Inflammatory macrophage treated with lipopolysaccharide for 4 hours (primary cell): ENCODE data around the gene PLCB3.
"Not testable (repeated sequence)": the region's sequence is repeated elsewhere in the genome, so short reads cannot be mapped to it uniquely, and the experiment has no call there.

Source experiments
- DNase-seq: peaks from one replicate; pipeline ENCODE4 v3.0.0-alpha.2; 2020

Gene PLCB3

GRCh38 chr11:64306563-64306875 is 55.2 kb downstream of the PLCB3 start:
- no peak for DNase-seq

DNA sequence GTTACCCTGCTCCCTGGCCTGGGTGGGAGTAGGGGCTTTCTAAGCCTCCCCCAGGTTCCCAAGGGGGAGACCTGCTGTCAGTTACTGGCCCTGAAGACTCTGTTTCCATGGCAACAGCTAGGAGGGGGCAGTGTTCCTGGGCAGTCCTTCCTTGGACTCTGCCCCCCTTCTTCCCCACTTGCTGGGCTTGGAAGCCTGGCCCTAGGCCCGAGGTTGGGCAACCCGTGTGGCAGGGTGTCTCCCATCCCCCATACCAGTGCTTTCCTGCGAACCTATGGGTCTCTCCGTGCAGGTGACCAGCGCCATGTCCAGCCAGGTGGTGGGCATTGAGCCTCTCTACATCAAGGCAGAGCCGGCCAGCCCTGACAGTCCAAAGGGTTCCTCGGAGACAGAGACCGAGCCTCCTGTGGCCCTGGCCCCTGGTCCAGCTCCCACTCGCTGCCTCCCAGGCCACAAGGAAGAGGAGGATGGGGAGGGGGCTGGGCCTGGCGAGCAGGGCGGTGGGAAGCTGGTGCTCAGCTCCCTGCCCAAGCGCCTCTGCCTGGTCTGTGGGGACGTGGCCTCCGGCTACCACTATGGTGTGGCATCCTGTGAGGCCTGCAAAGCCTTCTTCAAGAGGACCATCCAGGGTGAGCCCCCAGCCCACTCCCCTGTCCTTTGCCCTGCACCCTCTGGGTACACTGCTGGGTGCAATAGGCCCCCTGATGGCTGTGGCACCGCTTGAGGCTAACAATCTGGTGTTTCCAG is 55.7 kb downstream of the PLCB3 start:
- no peak for DNase-seq

GRCh38 chr11:64307795-64308194 is 56.5 kb downstream of the PLCB3 start:
- not testable (repeated sequence) for DNase-seq

GRCh38 chr11:64312947-64313346 is 61.6 kb downstream of the PLCB3 start:
- DNase-seq, result no peak

DNA sequence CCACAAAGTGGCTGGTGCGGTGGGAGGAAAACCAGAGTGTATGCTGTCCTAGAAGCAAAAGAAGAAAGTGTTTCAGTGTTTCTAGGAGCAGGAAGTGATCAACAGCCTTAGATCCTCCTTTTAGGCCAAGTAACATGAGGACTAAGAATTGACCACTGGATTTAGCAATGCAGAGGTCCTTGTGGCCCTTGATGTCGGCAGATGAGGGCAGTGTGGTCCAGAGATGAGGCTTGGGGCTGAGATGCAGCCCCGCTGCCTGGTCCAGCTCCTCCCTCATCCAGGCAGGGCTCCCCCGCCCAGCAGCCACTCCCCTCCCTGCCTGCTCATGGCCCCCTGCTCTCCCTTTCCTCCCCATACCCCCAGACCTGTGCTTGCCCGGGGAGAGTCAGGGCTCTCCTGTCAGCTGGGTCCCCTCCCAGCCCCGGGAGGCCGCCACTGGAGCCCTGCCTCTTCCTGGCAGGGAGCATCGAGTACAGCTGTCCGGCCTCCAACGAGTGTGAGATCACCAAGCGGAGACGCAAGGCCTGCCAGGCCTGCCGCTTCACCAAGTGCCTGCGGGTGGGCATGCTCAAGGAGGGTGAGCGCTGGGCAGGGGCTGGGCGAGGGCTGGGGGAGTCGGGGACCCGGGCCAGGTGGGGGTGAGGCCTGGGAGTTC is 62.3 kb downstream of the PLCB3 start:
- DNase-seq, result no peak

- DNase-seq, result no peak
Observed at GRCh38 chr11:64314146-64314804, 62.9 kb downstream of the PLCB3 start.

GRCh38 chr11:64314805-64315561 is 63.7 kb downstream of the PLCB3 start:
- DNase-seq, result no peak

DNA sequence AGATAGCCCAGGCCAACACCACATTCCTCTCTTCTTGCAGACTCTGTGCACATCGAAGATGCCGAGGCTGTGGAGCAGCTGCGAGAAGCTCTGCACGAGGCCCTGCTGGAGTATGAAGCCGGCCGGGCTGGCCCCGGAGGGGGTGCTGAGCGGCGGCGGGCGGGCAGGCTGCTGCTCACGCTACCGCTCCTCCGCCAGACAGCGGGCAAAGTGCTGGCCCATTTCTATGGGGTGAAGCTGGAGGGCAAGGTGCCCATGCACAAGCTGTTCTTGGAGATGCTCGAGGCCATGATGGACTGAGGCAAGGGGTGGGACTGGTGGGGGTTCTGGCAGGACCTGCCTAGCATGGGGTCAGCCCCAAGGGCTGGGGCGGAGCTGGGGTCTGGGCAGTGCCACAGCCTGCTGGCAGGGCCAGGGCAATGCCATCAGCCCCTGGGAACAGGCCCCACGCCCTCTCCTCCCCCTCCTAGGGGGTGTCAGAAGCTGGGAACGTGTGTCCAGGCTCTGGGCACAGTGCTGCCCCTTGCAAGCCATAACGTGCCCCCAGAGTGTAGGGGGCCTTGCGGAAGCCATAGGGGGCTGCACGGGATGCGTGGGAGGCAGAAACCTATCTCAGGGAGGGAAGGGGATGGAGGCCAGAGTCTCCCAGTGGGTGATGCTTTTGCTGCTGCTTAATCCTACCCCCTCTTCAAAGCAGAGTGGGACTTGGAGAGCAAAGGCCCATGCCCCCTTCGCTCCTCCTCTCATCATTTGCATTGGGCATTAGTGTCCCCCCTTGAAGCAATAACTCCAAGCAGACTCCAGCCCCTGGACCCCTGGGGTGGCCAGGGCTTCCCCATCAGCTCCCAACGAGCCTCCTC is 64.6 kb downstream of the PLCB3 start:
- not testable (repeated sequence) for DNase-seq

GRCh38 chr11:64316672-64317324 is 65.5 kb downstream of the PLCB3 start:
- DNase-seq, result no peak

DNA sequence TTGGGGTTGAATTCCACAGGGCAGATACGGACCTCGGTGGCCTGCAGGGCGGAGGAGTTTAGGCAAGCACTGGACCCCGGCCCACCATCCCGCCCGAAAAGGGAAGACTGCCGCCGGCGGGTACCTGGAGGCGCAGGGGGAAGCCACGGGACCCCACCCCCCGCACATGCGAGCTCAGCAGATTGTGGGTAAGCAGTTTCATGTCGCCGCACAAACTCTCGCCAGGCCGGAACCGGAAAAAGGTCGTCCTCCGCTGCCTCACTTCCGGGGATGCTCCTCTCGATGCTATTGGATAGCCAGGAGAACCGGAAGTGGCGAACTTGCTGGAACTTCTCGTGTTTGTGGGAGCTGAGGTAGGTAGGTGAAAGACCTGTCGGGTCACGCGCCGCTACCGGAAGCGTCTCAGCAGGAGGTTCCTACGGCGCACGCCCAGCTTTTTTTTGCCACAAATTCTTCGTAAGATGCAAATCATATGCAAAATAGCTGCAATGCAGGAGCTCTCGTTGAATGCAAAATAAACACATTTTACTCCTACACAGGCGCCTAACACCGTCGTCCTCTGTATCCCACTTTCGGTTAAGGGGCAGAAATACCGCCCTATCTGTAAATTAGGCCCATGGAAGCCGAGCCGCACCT is 66.1 kb downstream of the PLCB3 start, which contains the start of gene TRMT112:
TSS of gene TRMT112 (minus strand) at position 235 of the 636 bp plus-strand sequence. CDS start at position 202, 33 bp downstream.
- DNase-seq, result peak; percentile 97

DNA sequence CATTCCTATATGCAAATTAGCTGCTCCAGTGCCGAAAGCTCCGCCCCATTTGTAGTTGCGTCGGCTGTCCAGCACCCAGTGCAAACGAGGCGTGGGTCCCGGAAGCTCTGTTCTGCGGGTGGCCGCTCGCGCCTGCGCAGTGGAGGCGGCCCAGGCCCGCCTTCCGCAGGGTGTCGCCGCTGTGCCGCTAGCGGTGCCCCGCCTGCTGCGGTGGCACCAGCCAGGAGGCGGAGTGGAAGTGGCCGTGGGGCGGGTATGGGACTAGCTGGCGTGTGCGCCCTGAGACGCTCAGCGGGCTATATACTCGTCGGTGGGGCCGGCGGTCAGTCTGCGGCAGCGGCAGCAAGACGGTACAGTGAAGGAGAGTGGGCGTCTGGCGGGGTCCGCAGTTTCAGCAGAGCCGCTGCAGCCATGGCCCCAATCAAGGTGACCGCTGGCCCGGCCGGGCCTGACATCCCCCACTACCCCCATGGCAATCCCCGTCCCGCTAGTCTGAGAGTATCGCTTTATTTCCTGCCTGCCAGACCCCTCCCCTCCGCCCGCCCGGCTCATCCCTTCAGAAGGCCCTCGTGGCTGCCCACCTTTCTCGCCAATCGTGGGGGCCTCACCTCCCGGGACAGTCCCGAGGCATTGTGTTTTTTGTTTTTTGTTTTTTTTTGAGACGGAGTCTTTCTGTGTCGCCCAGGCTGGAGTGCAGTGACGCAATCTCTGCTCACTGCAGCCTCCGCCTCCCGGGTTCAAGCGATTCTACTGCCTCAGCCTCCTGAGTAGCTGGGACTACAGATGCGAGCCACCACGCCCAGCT is 66.8 kb downstream of the PLCB3 start, which contains the start of gene PRDX5:
TSS of gene PRDX5 (plus strand) at position 161 of the 805 bp plus-strand sequence. CDS start at position 256, 95 bp downstream.
- peak; percentile 98 for DNase-seq
